GM13976 (cell line): ENCODE measurements around the gene TUBGCP5.

Source experiments
- DNase-seq: peaks from one replicate; pipeline ENCODE4 v3.0.0; 2012; ENCODE audit warnings: low spot score
- in situ Hi-C: fragments of 300-500 bp; cut with MboI; formaldehyde crosslinking; loops from one replicate; pipeline ENCODE4 v1.12.0; 2022; ENCODE audit warnings: low sequenced_read_pairs, mixed read lengths, inconsistent platforms; ENCODE audit not compliant: unreplicated experiment
- TF ChIP-seq, protein P1 (sequence below): IDR thresholded peaks from 2 replicates; pipeline ENCODE4 v1.5.1; 2012; ENCODE audit warnings: borderline replicate concordance, mild to moderate bottlenecking; ENCODE audit not compliant: insufficient read depth; ENCODE audit errors: extremely low read depth, missing control alignments, control extremely low read depth

The TUBGCP5 gene

DNA sequence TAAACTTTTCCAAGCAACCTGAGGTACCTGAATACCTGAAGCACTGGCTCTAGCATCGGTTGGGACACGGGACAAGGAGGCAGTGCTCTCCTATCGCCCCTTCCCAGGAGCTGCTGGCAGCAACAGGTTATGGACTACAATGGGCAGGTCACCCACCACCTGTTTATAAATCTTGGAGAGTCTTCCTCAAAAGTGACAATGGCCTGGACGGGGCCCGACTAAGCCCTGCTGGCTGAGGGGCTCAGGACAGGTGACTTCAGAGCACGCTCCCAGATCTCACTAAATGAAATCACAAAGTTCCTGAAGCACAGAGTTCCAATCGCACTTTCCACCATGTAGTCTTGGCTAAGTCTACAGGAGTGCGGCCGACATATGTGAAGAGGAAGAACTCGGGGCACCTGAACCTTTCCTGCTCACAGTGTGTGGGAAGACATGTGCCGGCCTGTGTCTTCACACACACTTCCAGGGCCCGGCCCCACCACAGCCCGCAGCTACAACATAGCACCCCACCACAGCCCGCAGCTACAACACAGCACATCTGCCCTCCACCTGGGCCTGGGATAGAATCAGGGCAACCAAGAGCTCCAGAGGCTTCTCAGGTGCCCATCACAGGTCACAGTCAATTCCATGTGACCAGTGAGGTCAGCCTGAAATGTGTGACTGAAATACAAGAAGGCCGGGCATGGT is 72.1 kb downstream of the TUBGCP5 start:
- in situ Hi-C loops = no loop called here
- TF ChIP-seq, protein P1, sequence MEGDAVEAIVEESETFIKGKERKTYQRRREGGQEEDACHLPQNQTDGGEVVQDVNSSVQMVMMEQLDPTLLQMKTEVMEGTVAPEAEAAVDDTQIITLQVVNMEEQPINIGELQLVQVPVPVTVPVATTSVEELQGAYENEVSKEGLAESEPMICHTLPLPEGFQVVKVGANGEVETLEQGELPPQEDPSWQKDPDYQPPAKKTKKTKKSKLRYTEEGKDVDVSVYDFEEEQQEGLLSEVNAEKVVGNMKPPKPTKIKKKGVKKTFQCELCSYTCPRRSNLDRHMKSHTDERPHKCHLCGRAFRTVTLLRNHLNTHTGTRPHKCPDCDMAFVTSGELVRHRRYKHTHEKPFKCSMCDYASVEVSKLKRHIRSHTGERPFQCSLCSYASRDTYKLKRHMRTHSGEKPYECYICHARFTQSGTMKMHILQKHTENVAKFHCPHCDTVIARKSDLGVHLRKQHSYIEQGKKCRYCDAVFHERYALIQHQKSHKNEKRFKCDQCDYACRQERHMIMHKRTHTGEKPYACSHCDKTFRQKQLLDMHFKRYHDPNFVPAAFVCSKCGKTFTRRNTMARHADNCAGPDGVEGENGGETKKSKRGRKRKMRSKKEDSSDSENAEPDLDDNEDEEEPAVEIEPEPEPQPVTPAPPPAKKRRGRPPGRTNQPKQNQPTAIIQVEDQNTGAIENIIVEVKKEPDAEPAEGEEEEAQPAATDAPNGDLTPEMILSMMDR = no peak
- no peak for DNase-seq

DNA sequence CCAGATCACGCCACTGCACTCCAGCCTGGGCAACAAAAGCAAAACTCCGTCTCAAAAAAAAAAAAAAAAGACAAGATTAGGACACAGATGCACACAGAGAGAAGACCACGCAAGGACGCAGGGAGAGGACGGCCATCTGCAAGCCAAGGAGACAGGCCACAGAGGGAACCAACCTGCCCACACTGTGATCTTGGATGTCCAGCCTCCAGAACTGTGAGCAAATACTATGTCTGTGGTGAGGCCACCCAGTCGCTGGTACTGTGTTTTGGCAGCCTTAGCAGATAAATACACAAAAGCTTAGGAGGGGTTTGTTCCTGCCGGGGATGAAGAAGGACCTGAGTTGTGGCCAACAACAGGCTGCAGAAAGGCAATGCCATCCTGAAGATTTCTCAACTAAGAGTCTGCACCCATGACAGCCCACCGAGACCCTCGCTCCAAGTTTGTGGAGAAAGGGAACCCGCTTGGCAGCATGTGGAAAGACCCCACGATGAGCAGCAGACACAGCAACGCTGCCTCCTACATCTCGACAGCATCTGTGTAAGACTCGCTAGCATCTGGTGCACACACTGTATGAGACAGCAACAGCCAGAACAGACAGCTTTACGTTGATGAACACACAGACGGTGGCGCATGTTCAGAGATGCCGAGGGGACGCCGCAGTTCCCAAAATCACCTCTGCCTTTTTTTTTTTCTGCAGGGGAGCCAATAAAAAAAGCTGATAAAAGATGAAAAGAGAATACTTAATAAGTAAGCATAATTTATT is 72.9 kb downstream of the TUBGCP5 start:
- no peak for DNase-seq
- TF ChIP-seq, protein P1 = no peak
- in situ Hi-C loops = no loop called here

DNA sequence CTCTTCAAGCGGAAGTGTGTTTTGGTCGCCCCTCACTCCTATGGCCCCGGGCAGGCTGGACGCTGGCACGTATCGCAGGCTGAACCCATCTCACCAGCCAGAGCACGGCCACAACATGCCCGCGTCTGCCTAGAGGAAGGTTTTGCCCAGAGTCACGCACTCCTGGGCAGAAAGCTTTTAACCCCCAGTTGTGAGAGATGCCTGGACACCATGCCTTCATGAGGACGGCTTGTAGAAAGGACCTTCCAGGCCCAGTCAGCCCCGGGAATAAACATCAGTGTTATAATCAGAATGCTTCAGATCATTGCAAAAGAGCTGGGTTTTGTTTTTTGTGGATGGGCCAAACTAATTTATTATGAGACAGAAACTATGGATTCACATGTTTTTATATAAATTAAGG is 75.7 kb downstream of the TUBGCP5 start:
- no peak for DNase-seq
- in situ Hi-C loops = no loop called here
- TF ChIP-seq, protein P1 = no peak

GRCh38 chr15:22962611-22963010 is 76.8 kb downstream of the TUBGCP5 start:
- TF ChIP-seq, protein P1 = no peak
- in situ Hi-C loops = no loop called here
- no peak for DNase-seq

GRCh38 chr15:22961762-22962161 is 77.6 kb downstream of the TUBGCP5 start:
- no peak for DNase-seq
- in situ Hi-C loops = no loop called here
- TF ChIP-seq, protein P1 = no peak

DNA sequence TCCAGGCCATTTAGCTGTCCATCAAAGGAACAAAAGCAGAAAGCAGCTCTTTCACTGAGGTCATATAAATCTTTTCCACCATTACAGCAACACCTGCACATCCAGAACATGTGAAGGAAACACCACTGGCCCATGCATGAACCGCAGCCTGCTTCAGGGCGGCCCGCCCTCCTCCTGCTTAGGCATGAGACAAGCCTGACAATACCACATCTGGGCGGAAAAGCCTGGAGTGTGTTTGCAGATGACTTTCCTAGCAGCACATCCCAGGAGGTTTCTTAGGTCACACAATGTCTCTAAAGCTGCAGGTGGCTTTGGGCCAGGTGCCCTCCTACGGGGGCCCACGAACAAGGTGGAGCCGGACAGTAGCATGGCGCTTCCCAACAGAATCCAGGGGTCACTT is 78.8 kb downstream of the TUBGCP5 start:
- in situ Hi-C loops = no loop called here
- TF ChIP-seq, protein P1 = no peak

More for the DNA sequence above, 78.8 kb downstream of the TUBGCP5 start:
- no peak for DNase-seq
